Globus pallidus (tissue), 1 donor: ENCODE measurements around the gene HYCC1.

Source experiments
- DNase-seq: peaks from one replicate; pipeline ENCODE4 v3.0.0-alpha.2; 2015; ENCODE audit warnings: low spot score

Gene HYCC1

GRCh38 chr7:23016345-23017253 is 2.7 kb upstream of the HYCC1 start:
- no peak for DNase-seq

GRCh38 chr7:23014681-23015080 is 751 bp upstream of the HYCC1 start:
- no peak for DNase-seq

GRCh38 chr7:23012908-23013714 is 819 bp downstream of the HYCC1 start:
- no peak for DNase-seq

- no peak for DNase-seq
Measured at GRCh38 chr7:23012186-23012585, 1.7 kb downstream of the HYCC1 start.

DNA sequence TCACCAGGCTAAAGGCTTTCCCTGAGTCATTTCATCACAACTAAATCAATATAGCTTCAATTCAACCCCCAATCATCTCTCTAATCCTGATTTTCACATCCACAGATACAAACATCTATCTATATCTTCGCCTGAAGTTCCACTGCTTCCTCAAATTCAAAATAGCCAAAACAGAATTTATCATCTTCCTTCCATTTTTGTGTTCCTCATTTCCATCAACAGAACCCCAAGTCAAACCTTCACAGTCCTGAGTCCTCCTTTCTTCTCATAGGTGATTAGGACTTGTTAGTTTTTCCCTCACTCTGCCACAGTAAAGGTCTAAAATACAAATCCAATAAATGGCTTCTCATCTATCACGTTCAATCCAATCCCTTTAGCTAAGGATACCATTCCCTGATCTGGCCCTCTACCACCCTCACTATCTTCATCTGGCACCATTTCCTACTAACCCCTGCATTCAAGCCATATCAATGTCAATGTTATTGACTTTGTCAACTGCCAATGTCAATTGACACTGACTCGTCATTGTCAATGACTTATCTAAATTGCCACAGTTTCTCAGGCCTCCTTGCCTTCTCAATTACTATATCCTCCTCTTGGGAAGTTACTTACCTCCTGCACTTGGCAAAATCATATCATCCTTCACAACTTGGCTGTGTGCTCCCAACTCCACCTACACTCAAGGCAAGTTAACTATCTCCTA is 2.6 kb downstream of the HYCC1 start:
- no peak for DNase-seq

DNA sequence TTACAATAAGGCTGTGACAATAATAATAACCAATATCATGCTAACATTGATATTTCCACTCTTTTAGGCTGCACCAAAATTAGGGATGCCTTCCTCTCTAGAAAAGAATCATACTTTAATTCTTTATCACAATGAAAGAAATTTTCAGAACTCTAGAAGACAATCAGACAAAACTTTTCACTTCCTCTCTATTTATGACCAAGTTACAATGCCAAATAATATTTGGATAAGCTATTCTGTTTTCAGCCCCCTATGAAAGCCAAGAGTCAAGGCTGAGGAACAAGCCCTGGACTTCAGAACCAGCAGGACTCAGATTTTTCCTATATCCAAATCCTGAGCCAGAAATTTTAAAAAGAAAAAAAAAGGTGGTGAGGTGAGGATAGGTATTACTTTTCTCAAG is 4.6 kb downstream of the HYCC1 start:
- no peak for DNase-seq

GRCh38 chr7:23004247-23004520 is 9.7 kb downstream of the HYCC1 start:
- no peak for DNase-seq

GRCh38 chr7:23003505-23004246 is 10.3 kb downstream of the HYCC1 start:
- DNase-seq: no peak

- DNase-seq: no peak
Measured at GRCh38 chr7:23002698-23003097, 11.2 kb downstream of the HYCC1 start.

- no peak for DNase-seq
Measured at GRCh38 chr7:23001610-23002009, 12.3 kb downstream of the HYCC1 start.

DNA sequence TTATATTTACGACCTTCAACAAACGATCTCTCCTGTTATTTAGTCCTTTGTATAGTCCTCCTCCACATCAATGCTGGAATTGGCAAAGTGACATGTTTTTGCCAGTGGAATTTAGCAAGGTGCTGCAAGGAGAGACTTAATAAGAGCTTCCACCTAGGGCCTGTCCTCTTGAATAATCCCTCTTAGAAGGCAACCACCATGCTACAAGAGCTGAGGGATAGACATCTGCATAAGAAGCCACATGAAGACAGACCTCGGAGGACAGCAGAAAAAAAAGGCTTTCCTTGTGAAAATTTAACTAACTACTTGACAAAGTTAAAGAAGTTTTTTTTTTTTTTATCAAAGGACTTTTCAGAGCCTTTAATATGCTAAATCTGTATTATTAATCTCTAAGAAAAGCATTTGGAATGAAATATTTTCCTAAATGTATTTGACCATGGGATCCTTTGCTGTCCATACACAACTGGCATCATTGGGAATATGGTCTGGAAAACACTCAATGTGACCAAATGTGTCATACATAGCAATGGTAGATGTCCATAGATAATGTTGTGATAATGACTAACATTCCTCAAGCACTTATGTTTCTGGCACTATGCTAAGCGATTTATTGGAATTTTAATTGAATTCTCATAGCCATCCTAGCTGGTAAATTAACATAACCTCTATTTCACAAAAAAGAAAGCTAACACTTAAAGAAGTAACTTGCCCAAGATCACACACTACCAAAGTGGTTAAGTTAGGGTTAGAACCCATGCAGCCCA is 13.2 kb downstream of the HYCC1 start:
- no peak for DNase-seq

DNA sequence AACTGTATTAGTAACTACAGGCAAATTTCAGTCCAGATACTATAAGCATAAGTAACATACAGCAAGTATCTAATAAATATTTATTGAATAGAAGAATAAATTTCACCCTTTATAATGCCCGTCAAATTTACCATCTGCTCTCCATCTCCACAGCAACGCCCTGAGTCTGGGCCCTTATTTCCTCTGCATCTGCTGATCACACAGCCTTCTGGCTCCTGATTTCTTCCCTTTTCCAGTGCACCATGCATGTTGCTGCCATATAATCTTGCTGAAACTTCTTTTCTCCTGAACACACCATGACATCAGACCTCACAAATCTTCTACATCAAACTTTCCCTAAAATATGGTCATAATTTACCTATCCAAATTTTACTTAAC is 15.4 kb downstream of the HYCC1 start:
- no peak for DNase-seq

- DNase-seq: no peak
Measured at GRCh38 chr7:22997871-22998518, 15.9 kb downstream of the HYCC1 start.

DNA sequence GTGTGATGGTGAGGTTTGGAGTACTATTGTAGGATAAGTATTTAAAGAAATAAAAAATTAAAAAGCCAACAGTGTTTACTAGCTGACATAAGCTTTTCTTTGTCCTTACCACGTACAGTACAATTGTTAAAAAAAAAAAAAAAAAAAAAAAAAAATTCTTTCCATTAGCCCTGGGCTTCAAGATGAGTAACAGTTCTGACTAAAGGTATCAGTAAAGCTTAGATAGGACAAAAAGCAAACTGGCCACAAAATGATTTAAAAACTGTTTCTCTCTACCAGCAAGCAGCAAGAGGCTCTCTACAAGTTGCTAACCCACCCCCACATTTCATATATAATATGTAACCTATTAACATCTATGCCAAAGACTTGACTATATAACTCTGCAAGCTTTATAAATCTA is 17.5 kb downstream of the HYCC1 start:
- DNase-seq: no peak

DNA sequence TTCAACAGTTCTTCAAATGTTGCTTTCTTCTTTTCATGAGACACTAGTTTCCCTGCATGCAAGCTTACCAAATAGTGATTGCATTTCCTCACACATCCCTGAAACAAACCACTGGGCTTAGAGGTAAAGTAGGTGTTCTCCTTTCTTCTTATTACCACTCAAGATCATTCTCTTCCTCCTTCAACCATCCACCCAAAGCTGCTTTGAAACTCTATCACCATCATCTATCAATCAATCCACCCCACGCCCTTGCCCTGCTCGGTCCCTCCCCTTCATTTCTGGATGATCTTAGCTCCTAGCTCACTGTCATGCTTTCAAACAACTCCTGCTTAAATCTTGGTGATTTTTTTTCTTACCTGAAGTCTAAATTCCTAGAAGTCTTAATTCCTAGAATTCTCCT is 18.9 kb downstream of the HYCC1 start:
- no peak for DNase-seq

DNA sequence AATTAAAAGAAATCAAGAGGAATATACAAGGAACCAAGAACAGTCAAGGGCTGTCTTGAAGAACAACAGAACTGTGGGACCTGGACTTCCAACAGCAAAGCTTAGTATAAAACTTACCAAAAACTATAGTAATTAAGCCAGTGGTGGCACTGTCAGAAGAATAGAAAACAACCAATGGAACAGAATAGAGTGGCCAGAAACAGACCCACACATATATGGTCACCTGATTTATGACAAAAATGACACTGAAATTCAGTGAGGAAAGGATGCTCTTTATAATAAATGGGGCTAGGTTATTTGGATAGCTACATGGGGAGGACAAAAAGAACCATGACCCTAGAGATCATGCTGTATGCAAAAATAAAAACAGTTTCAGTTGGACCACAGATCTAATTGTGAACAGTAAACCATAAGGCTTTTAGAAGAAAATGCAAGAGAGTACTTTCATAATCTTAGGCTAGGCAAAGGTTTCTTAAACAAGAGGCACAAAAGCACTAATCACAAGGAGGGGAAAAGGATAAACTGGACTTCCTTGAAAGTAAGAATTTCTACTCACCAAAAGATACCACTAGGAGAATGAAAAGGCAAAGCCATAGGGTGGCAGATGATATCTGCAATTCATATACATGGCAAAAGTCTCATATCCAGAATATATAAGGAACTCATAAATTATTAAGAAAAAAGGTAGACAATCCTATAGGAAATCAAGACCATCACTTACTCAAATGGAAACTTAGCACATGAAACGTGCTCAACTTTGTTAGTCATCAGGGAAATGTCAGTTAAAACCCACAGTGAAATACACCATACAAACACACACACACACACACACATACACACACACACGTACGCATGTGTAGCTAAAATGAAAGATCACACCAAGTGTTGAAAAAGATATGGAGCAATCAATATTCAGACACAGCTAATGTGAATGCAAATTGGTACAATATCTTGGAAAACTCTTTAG is 20.8 kb downstream of the HYCC1 start:
- no peak for DNase-seq

DNA sequence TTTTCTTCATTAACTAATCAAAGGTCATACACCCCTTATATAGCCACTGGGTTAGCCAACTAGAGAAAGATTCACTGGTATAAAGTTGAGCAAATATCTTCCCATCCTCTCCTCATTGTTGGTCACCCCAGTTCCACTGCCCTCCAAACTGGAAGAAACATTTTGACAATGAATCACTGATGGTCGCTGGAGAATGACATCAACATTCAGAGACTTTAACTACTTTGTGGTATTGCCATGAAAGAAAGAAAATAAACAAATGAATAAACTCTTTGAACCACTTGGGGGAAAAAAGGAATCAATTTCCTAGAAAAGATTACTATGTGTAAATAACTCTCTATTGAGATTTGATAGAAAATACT is 23.4 kb downstream of the HYCC1 start:
- no peak for DNase-seq

DNA sequence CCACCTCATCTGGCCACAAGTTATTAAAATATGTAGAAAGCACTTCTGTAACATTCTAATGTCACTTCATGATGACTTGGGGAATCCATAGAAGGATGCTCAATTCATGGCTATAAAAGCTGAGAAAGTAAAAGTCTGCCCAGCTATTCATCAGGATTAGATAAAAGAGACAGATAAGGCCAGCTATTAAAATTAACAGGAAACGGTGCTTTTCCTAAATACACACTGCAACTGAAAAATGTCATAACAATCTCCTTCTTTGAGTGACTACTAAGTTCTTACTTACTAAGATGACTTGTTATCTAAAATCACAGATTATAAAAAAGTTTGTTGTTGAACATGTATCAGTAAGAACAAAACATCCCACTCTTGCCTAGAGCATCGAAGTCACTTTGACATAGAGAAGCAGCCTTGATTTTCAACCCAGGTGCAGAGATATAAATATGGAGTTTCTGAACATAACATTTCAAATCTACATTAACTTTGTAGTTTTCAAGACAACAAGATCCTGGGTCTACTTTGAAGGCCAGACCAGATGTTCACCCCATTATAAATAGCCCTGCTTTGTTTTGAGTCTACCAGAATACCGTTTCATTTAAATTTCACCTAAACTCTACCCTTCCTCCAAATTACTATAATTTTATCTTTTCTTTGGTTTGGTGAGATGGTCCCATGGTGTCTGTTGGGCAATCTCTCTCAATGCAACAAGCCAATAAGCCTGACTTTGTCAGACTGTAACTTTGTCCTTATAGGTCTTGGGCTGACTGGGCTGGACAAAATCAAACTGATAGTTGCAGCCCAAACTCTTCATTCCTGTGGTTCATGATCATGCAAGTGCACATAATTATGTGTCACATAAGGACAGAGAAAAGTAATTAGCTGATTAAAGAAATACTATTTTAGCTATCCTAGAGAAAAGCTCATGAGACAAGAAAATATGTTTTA is 24.0 kb downstream of the HYCC1 start:
- DNase-seq: no peak

DNA sequence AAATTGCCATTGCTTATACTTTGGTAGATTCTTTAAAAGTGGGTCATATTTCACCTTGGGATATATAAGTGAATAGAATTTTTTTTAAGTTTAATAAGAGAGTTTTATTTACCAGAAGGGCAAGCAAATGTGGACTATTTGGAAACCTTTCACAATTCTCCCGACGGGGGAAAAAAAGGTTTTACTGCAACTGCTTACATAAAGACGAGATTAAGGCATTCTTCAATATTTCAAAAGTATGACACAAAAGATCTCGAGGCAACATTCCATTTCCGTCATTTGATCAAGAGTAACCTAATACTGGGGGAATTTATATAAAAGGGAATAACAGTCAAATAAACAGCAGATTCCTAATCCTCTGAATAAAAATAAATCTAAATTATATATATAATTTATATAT is 28.5 kb downstream of the HYCC1 start:
- no peak for DNase-seq
